Measurements from ENCODE around the gene LPAR5.

The LPAR5 gene

GRCh38 chr12:6573001-6573400, 62.8 kb downstream of the LPAR5 start:
- DNase-seq (ENCODE audit: low read depth), result no peak
- no peak overlapping the region for H3K4me3 ChIP-seq (ENCODE audit: low read depth, low read length)
- no peak for TF ChIP-seq CTCF (conservative IDR thresholded peaks at IDR 0.05; ENCODE audit: low read depth, low read length)

GRCh38 chr12:6570264-6570887, 65.4 kb downstream of the LPAR5 start:
- H3K4me3 ChIP-seq (ENCODE audit: low read depth, low read length), result no peak overlapping the region
- DNase-seq (ENCODE audit: low read depth), result peak; percentile 52
- TF ChIP-seq CTCF (conservative IDR thresholded peaks at IDR 0.05; ENCODE audit: low read depth, low read length), result peak; percentile 60

- no peak overlapping the region for H3K4me3 ChIP-seq (ENCODE audit: low read depth, low read length)
- no peak for TF ChIP-seq CTCF (conservative IDR thresholded peaks at IDR 0.05; ENCODE audit: low read depth, low read length)
- no peak for DNase-seq (ENCODE audit: low read depth)
Observed at GRCh38 chr12:6569786-6570185, 66.0 kb downstream of the LPAR5 start.

- no peak for TF ChIP-seq CTCF (conservative IDR thresholded peaks at IDR 0.05; ENCODE audit: low read depth, low read length)
- H3K4me3 ChIP-seq (ENCODE audit: low read depth, low read length), result no peak overlapping the region
- DNase-seq (ENCODE audit: low read depth), result no peak
Observed at GRCh38 chr12:6569312-6569711, 66.4 kb downstream of the LPAR5 start.
